Ascending aorta (tissue), 2 donors: Measurements from ENCODE around the gene IGLON5. TPM values are rescaled to one million over a fixed set of nuclear protein-coding genes. Genes with fewer than 3 reads are reported as not detected.

Experiments used
- DNase-seq, 2 donors: peaks; one replicate each; pipeline ENCODE4 v3.0.0-alpha.2; 2019; ENCODE audit warnings: low spot score in 2 of 2
- H3K27ac ChIP-seq, 2 donors: fragments of 200-600 bp; sonication (generic); one replicate each; pipeline ENCODE4 v1.5.1; 2016 to 2017; ENCODE audit warnings: mild to moderate bottlenecking in 1 of 2
- H3K27me3 ChIP-seq: fragments of 200-600 bp; sonication (generic); one replicate; pipeline ENCODE4 v1.5.1; 2017
- H3K36me3 ChIP-seq, 2 donors: fragments of 200-600 bp; sonication (generic); one replicate each; pipeline ENCODE4 v1.5.1; 2016
- H3K4me1 ChIP-seq, 2 donors: fragments of 200-600 bp; sonication (generic); one replicate each; pipeline ENCODE4 v1.5.1; 2016 to 2017; ENCODE audit warnings: mild to moderate bottlenecking in 1 of 2
- H3K4me3 ChIP-seq, 2 donors: fragments of 200-600 bp; sonication (generic); one replicate each; pipeline ENCODE4 v1.5.1; 2016 to 2017; ENCODE audit warnings: mild to moderate bottlenecking in 1 of 2
- H3K9me3 ChIP-seq, 2 donors: fragments of 200-600 bp; sonication (generic); one replicate each; pipeline ENCODE4 v1.5.1; 2016
- intact Hi-C: fragments of 100-400 bp; cut with DNase I; formaldehyde crosslinking; loops from one replicate; pipeline ENCODE4 v1.15.1; 2023
- total RNA-seq: library from RNA; depleted of rRNA; stranded (reverse); fragments of >200 nt; gene quantifications from one replicate; pipeline ENCODE4 v1.1.0, GENCODE V29; 2016
- TF ChIP-seq, protein P1 (sequence below), 3 experiments: fragments of 200-600 bp in 2 of 3; fragments of 450-650 bp in 1 of 3; sonication (generic) in 2 of 3; IDR thresholded peaks; one replicate each; pipeline ENCODE4 v1.5.1; 2016 to 2019; ENCODE audit warnings: antibody characterized with exemption in 3 of 3, mild to moderate bottlenecking in 1 of 3, moderate library complexity in 1 of 3

Gene IGLON5
- total RNA-seq, 1 donor from 2014 or later = 4.9 TPM

DNA sequence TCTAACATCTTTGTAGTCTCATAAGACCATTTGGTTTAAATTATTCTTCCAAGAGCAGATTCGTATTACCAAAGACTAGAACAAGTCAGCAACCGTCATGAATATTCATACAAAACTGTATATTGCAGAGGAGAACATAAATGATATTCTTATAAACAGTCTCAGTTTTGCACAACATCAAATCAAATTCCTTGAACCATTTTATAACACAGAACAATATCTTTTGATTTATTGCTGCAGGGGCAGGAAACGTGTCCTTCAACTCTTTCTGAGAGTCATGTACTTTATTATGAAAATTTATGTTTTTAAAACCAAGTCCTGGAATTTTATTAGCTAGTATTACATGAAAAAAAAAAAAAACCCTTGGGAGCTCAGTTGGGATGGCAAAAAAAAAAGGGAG is 34.3 kb upstream of the IGLON5 start:
- TF ChIP-seq, protein P1, sequence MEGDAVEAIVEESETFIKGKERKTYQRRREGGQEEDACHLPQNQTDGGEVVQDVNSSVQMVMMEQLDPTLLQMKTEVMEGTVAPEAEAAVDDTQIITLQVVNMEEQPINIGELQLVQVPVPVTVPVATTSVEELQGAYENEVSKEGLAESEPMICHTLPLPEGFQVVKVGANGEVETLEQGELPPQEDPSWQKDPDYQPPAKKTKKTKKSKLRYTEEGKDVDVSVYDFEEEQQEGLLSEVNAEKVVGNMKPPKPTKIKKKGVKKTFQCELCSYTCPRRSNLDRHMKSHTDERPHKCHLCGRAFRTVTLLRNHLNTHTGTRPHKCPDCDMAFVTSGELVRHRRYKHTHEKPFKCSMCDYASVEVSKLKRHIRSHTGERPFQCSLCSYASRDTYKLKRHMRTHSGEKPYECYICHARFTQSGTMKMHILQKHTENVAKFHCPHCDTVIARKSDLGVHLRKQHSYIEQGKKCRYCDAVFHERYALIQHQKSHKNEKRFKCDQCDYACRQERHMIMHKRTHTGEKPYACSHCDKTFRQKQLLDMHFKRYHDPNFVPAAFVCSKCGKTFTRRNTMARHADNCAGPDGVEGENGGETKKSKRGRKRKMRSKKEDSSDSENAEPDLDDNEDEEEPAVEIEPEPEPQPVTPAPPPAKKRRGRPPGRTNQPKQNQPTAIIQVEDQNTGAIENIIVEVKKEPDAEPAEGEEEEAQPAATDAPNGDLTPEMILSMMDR (IDR thresholded peaks at IDR 0.05) = no peak
- H3K4me1 ChIP-seq = no peaks in the 10 kb centered on the region
- intact Hi-C loops = no loop called here

DNA sequence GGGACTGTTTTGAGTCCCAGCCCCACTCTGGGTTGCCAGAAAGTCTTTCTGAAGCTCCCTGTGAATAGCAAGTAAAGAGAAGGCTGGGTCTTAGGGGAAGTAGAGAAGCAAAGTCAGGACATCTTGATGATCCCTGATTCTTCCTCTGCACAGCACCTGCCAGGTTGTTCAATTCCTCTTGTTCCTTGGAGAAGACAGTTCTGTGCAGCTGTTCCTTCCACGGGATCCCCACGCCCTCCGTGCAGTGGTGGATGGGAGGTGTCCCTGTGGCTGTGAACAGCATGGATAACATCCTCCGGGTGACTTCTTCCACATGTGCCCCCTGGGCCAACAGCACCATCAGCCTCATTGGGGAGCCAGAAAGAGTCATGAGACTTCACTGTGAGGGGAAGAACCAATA is 29.1 kb upstream of the IGLON5 start:
- Histone ChIP-seq H3K36me3 (no peaks in the 10 kb centered on the region), H3K4me3 (no peak overlapping the region), H3K27ac (no peak overlapping the region), H3K27me3 (no peaks in the 10 kb centered on the region), H3K4me1 (no peaks in the 10 kb centered on the region), H3K9me3 (no peaks in the 10 kb centered on the region)
- TF ChIP-seq, protein P1 (IDR thresholded peaks at IDR 0.05) = no peak
- intact Hi-C loops = no loop called here
- DNase-seq = no peak

More for the DNA sequence above, 34.3 kb upstream of the IGLON5 start:
- Histone ChIP-seq H3K9me3 (no peaks in the 10 kb centered on the region), H3K4me3 (no peak overlapping the region), H3K27me3 (no peaks in the 10 kb centered on the region), H3K36me3 (no peaks in the 10 kb centered on the region), H3K27ac (no peak overlapping the region)
- DNase-seq = no peak

DNA sequence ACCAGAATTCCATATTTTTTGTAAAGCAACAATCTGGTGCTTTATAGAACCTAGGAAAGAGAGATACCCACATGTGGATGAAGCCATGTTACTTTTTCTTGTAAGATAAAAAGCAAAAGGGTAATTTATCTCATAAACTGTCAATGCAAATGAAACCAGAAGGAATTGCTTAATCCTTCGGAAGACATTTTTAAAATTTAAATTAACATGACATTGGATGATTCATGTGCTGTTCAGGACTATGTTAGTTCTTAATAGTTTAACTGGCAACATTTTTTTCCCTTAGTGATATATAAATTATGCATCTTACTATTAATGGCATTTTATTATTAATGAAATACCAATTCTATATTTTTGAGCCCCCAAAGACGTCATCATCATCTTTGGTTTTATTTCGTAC is 25.8 kb upstream of the IGLON5 start:
- no peaks in the 10 kb centered on the region for H3K36me3 ChIP-seq
- H3K27me3 ChIP-seq = no peaks in the 10 kb centered on the region
- no peak overlapping the region for H3K27ac ChIP-seq
- no peak for DNase-seq
- no peak overlapping the region for H3K4me3 ChIP-seq
- no peaks in the 10 kb centered on the region for H3K4me1 ChIP-seq
- TF ChIP-seq, protein P1 (IDR thresholded peaks at IDR 0.05) = no peak
- intact Hi-C loops = no loop called here
- H3K9me3 ChIP-seq = no peaks in the 10 kb centered on the region

DNA sequence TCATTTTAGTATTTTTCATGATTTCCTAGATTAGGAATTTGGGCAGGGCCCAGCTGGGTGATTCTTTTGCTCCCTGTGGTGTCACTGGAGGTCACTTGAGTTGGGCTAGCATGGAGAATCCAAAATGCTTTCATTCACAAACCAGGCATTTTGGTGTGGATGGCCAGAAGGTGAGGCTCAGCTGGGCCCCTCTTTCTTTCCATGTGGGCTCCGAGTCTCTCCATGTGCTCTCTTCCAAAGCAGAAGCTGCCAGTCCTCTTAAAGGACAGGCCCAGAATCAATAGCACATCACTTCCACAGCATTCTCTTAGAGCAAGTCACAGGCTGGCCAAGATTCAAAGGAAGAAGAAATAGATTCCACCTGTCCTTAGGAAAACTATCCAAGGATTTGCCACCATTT is 21.8 kb upstream of the IGLON5 start:
- no peak for DNase-seq
- H3K4me1 ChIP-seq = no peaks in the 10 kb centered on the region
- TF ChIP-seq, protein P1 (IDR thresholded peaks at IDR 0.05) = no peak
- H3K27ac ChIP-seq = no peak overlapping the region
- no peaks in the 10 kb centered on the region for H3K27me3 ChIP-seq
- no peaks in the 10 kb centered on the region for H3K36me3 ChIP-seq
- intact Hi-C loops = no loop called here
- H3K4me3 ChIP-seq = no peak overlapping the region
- no peaks in the 10 kb centered on the region for H3K9me3 ChIP-seq

DNA sequence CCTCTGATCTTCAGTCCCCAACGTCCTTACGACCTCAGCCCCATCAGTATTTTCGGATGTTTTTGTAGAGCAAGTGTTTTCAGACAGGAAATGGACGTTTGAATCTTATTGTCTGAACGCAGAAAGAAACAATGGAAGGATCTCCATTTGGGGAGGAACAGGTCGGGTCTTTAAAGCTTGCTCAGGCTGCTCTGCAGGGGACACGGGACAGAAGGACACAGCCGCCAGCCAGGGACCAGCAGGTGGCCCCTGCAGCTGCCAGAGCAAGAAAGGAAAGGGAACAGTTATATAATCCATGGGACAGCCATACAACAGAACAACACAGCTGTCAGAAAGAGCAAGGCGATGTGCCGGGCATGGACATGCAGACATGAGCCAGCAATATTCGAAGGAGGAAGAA is 18.5 kb upstream of the IGLON5 start:
- no peaks in the 10 kb centered on the region for H3K36me3 ChIP-seq
- DNase-seq = no peak
- H3K4me3 ChIP-seq = no peak overlapping the region
- H3K27me3 ChIP-seq = no peaks in the 10 kb centered on the region
- TF ChIP-seq, protein P1 (IDR thresholded peaks at IDR 0.05) = no peak
- H3K4me1 ChIP-seq = no peaks in the 10 kb centered on the region
- intact Hi-C loops = no loop called here
- H3K27ac ChIP-seq = no peak overlapping the region
- no peaks in the 10 kb centered on the region for H3K9me3 ChIP-seq

DNA sequence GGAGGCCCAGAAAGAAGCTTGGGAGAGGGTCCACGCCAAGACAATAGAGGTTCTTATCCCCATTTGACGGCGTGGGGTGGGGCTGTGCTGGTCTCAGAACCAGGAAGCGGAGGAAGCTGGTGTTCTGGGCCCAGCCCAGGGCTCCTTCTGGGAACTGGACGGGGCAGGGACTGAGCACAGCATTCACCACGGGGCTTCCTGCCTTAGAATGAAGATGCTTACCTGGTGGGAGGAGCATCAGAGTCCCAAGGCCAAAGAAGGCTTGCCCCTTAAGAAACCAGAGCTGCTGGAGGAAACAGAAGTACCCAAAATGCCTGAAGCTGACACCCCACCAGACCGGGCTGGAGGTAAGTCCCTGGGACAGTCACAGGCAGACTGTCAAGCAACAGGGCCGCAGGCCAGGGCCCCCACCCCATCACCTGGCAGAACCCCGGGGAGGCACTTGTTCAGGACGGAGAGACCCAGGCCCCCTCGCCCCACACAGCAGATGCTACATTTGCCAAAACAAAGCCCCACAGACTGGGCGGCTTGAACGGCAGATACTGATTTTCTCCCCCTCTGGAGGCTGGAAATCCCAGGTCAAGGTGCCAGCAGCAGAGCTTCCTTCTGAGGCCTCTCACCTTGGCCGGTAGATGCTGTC is 17.8 kb upstream of the IGLON5 start:
- TF ChIP-seq, protein P1 (IDR thresholded peaks at IDR 0.05) = no peak
- Histone ChIP-seq H3K9me3 (no peaks in the 10 kb centered on the region), H3K36me3 (no peaks in the 10 kb centered on the region), H3K27me3 (no peaks in the 10 kb centered on the region), H3K4me3 (no peak overlapping the region), H3K4me1 (no peaks in the 10 kb centered on the region), H3K27ac (no peak overlapping the region)
- intact Hi-C loops = no loop called here
- DNase-seq = no peak
